Measurements from ENCODE around the gene NSDHL. TPM values are rescaled to one million over a fixed set of nuclear protein-coding genes. Genes with fewer than 3 reads are reported as not detected.

Gene NSDHL
- total RNA-seq, 1 experiment from 2014 or later: 52.0 TPM

GRCh38 chrX:152895724-152896420 lies 65.0 kb downstream of the NSDHL start:
- no peak for DNase-seq (ENCODE audit: low spot score)
- Histone ChIP-seq H3K36me3 (ENCODE audit: insufficient read depth, low read length, poor library complexity, severe bottlenecking) (no peaks in the 10 kb centered on the region), H3K4me3 (ENCODE audit: low read depth, low read length, poor library complexity, severe bottlenecking) (no peak overlapping the region), H3K27me3 (replicated peaks; ENCODE audit: insufficient read depth, low read depth, low read length, poor library complexity) (no peaks in the 10 kb centered on the region), H3K4me1 (ENCODE audit: insufficient read depth, low read length, poor library complexity, severe bottlenecking) (no peaks in the 10 kb centered on the region), H3K9me3 (ENCODE audit: low read depth, low read length, poor library complexity, severe bottlenecking) (no peaks in the 10 kb centered on the region), H3K27ac (ENCODE audit: low read depth, low read length, poor library complexity, severe bottlenecking) (no peak overlapping the region)
- intact Hi-C loops (cut with micrococcal nuclease; ENCODE audit: unreplicated experiment): no loop called here
- POLR2A ChIA-PET (ENCODE audit: low non-redundant PET): no interaction called here
- TF ChIP-seq CTCF (conservative IDR thresholded peaks at IDR 0.05; ENCODE audit: low read depth, low read length) (no peak), EZH2 (IDR thresholded peaks at IDR 0.05; ENCODE audit: borderline replicate concordance, low read depth, low read length, poor library complexity, severe bottlenecking) (no peak)
- CTCF ChIA-PET: no interaction called here
- no TSS peak for BruUV-seq (replicated peaks)

- no peaks in the 10 kb centered on the region for H3K27me3 ChIP-seq (replicated peaks; ENCODE audit: insufficient read depth, low read depth, low read length, poor library complexity)
- H3K36me3 ChIP-seq (ENCODE audit: insufficient read depth, low read length, poor library complexity, severe bottlenecking): no peaks in the 10 kb centered on the region
- no peak for DNase-seq (ENCODE audit: low spot score)
- no peaks in the 10 kb centered on the region for H3K4me1 ChIP-seq (ENCODE audit: insufficient read depth, low read length, poor library complexity, severe bottlenecking)
- no peak overlapping the region for H3K27ac ChIP-seq (ENCODE audit: low read depth, low read length, poor library complexity, severe bottlenecking)
- H3K9me3 ChIP-seq (ENCODE audit: low read depth, low read length, poor library complexity, severe bottlenecking): no peaks in the 10 kb centered on the region
- BruUV-seq (replicated peaks): no TSS peak
- intact Hi-C loops (cut with micrococcal nuclease; ENCODE audit: unreplicated experiment): no loop called here
- ChIA-PET POLR2A (ENCODE audit: low non-redundant PET) (no interaction called here), CTCF (no interaction called here)
- TF ChIP-seq EZH2 (IDR thresholded peaks at IDR 0.05; ENCODE audit: borderline replicate concordance, low read depth, low read length, poor library complexity, severe bottlenecking): no peak
- TF ChIP-seq CTCF (conservative IDR thresholded peaks at IDR 0.05; ENCODE audit: low read depth, low read length): no peak
- H3K4me3 ChIP-seq (ENCODE audit: low read depth, low read length, poor library complexity, severe bottlenecking): no peak overlapping the region
These were observed 65.6 kb downstream of the NSDHL start for GRCh38 chrX:152896450-152896849.

- intact Hi-C loops (cut with micrococcal nuclease; ENCODE audit: unreplicated experiment): no loop called here
- Histone ChIP-seq H3K36me3 (ENCODE audit: insufficient read depth, low read length, poor library complexity, severe bottlenecking) (no peaks in the 10 kb centered on the region), H3K27ac (ENCODE audit: low read depth, low read length, poor library complexity, severe bottlenecking) (no peak within 1 kb of the TSS), H3K4me1 (ENCODE audit: insufficient read depth, low read length, poor library complexity, severe bottlenecking) (no peaks in the 10 kb centered on the region), H3K4me3 (ENCODE audit: low read depth, low read length, poor library complexity, severe bottlenecking) (peak within 1 kb of the TSS; percentile 30), H3K9me3 (ENCODE audit: low read depth, low read length, poor library complexity, severe bottlenecking) (no peaks in the 10 kb centered on the region), H3K27me3 (replicated peaks; ENCODE audit: insufficient read depth, low read depth, low read length, poor library complexity) (no peaks in the 10 kb centered on the region)
- TF ChIP-seq EZH2 (IDR thresholded peaks at IDR 0.05; ENCODE audit: borderline replicate concordance, low read depth, low read length, poor library complexity, severe bottlenecking) (no peak), CTCF (conservative IDR thresholded peaks at IDR 0.05; ENCODE audit: low read depth, low read length) (no peak)
- CTCF ChIA-PET: no interaction called here
- POLR2A ChIA-PET (ENCODE audit: low non-redundant PET): no interaction called here
- peak; percentile 7 for DNase-seq (ENCODE audit: low spot score)
- no TSS peak for BruUV-seq (replicated peaks)
These were observed 66.6 kb downstream of the NSDHL start, which contains the start of gene ZNF185 for GRCh38 chrX:152897222-152898131. Gene ZNF185 (plus strand): TSS chrX:152898067. CDS start chrX:152914490, 16,423 bp downstream.
